ENCODE measurements around the gene PTGR3.

PTGR3 gene

GRCh38 chr18:75183973-75184493 lies 24.9 kb downstream of the PTGR3 start:
- TF ChIP-seq, protein P1, sequence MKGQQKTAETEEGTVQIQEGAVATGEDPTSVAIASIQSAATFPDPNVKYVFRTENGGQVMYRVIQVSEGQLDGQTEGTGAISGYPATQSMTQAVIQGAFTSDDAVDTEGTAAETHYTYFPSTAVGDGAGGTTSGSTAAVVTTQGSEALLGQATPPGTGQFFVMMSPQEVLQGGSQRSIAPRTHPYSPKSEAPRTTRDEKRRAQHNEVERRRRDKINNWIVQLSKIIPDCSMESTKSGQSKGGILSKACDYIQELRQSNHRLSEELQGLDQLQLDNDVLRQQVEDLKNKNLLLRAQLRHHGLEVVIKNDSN (IDR thresholded peaks at IDR 0.05): peak; percentile 37
- TF ChIP-seq EGR1 (IDR thresholded peaks at IDR 0.05) (peak; percentile 66), FOXM1 (IDR thresholded peaks at IDR 0.05; ENCODE audit: borderline replicate concordance, low read depth) (no peak), EP300 (IDR thresholded peaks at IDR 0.05; ENCODE audit: borderline replicate concordance) (peak; percentile 47; the same call in 1 of the 2 replicates), YY1 (IDR thresholded peaks at IDR 0.05; ENCODE audit: low read depth) (peak; percentile 78), CEBPB (IDR thresholded peaks at IDR 0.05) (no peak), TAF1 (IDR thresholded peaks at IDR 0.05; ENCODE audit: low read depth) (no peak), NFIC (IDR thresholded peaks at IDR 0.05) (peak; percentile 90), MAX (IDR thresholded peaks at IDR 0.05) (peak; percentile 88), TCF12 (IDR thresholded peaks at IDR 0.05; ENCODE audit: low read depth) (peak; percentile 58), RAD21 (IDR thresholded peaks at IDR 0.05; ENCODE audit: low read depth) (no peak), REST (IDR thresholded peaks at IDR 0.05; ENCODE audit: low read depth) (no peak), CREB1 (IDR thresholded peaks at IDR 0.05; ENCODE audit: low read depth) (no peak), TEAD4 (IDR thresholded peaks at IDR 0.05) (peak; percentile 60), ZBTB7A (IDR thresholded peaks at IDR 0.05; ENCODE audit: low read depth) (no peak)

DNA sequence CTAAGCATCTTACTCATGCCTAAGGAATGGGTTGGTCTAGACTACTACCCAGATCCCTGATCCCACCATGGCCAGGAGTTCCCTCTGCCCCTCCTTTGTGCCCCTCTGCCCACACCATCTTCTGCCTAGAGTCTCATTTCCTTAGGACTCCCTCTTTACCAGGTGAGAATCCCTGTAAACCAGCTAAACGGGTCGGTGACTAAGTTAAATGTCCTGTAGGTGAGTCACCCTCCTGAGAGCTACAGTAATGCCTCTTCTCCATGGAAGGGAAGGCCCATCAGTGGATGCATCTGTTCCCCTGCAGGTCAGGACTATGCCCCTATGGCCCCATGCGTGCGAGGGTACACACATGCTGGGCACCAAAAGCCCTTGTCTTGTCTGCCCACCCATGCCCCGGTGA lies 25.4 kb downstream of the PTGR3 start:
- TF ChIP-seq ZBTB7A (IDR thresholded peaks at IDR 0.05; ENCODE audit: low read depth): no peak
- no peak for TF ChIP-seq REST (IDR thresholded peaks at IDR 0.05; ENCODE audit: low read depth)
- no peak for TF ChIP-seq MAX (IDR thresholded peaks at IDR 0.05)
- no peak for TF ChIP-seq EGR1 (IDR thresholded peaks at IDR 0.05)
- TF ChIP-seq TCF12 (IDR thresholded peaks at IDR 0.05; ENCODE audit: low read depth): 0 out of 2 replicates have a peak, but pooled peaks have one; percentile 56
- TF ChIP-seq CEBPB (IDR thresholded peaks at IDR 0.05): no peak
- TF ChIP-seq, protein P1 (IDR thresholded peaks at IDR 0.05): no peak
- TF ChIP-seq TAF1 (IDR thresholded peaks at IDR 0.05; ENCODE audit: low read depth): no peak
- no peak for TF ChIP-seq FOXM1 (IDR thresholded peaks at IDR 0.05; ENCODE audit: borderline replicate concordance, low read depth)
- TF ChIP-seq CREB1 (IDR thresholded peaks at IDR 0.05; ENCODE audit: low read depth): no peak
- TF ChIP-seq RAD21 (IDR thresholded peaks at IDR 0.05; ENCODE audit: low read depth): no peak
- no peak; the same call in 1 of the 2 replicates for TF ChIP-seq NFIC (IDR thresholded peaks at IDR 0.05)
- peak; percentile 88 for TF ChIP-seq TEAD4 (IDR thresholded peaks at IDR 0.05)
- TF ChIP-seq YY1 (IDR thresholded peaks at IDR 0.05; ENCODE audit: low read depth): no peak
- TF ChIP-seq EP300 (IDR thresholded peaks at IDR 0.05; ENCODE audit: borderline replicate concordance): peak; percentile 51; the same call in 1 of the 2 replicates

DNA sequence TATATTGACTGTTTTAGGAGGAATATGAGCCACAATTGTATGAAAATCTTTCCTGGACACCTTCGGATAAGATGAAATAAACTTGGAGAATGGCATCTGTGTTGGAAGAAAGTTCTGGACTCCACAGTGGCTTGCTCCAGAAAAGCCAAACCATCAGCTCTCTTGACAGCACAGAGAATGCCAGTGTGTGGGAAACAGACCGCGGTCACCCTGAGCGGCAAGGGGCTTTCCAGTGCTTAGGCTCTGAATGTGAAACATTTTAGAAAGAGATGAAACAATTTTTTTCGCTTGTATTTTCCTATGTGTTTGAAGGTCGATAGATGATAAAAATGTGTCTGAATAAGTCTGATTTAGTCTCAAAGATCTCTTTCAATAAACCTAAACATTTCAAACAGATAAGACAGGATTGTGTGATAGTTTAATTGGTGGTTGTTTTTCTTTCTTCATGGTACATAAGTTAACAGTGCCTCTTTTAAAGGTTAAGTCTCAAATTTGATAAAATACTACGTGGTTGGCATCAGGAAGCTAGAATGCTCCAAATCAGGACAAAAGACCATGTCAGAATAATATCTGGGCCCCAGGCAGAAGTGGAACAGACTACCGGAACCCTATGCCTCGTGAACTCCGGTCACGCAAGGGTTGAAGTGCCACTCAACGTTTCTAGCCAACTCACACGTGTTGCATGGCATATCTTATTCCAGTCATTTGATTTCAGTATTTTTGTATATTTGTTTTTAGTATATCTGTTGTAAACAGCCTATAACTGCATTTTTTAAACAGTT lies 28.9 kb downstream of the PTGR3 start:
- no peak for TF ChIP-seq ZBTB7A (IDR thresholded peaks at IDR 0.05; ENCODE audit: low read depth)
- TF ChIP-seq FOXM1 (IDR thresholded peaks at IDR 0.05; ENCODE audit: borderline replicate concordance, low read depth): no peak
- TF ChIP-seq TEAD4 (IDR thresholded peaks at IDR 0.05): no peak
- TF ChIP-seq TAF1 (IDR thresholded peaks at IDR 0.05; ENCODE audit: low read depth): no peak
- TF ChIP-seq, protein P1 (IDR thresholded peaks at IDR 0.05): no peak
- no peak for TF ChIP-seq CEBPB (IDR thresholded peaks at IDR 0.05)
- no peak for TF ChIP-seq RAD21 (IDR thresholded peaks at IDR 0.05; ENCODE audit: low read depth)
- no peak for TF ChIP-seq EP300 (IDR thresholded peaks at IDR 0.05; ENCODE audit: borderline replicate concordance)
- TF ChIP-seq REST (IDR thresholded peaks at IDR 0.05; ENCODE audit: low read depth): no peak
- no peak for TF ChIP-seq CREB1 (IDR thresholded peaks at IDR 0.05; ENCODE audit: low read depth)
- TF ChIP-seq EGR1 (IDR thresholded peaks at IDR 0.05): no peak
- TF ChIP-seq YY1 (IDR thresholded peaks at IDR 0.05; ENCODE audit: low read depth): no peak
- no peak for TF ChIP-seq MAX (IDR thresholded peaks at IDR 0.05)
- no peak for TF ChIP-seq TCF12 (IDR thresholded peaks at IDR 0.05; ENCODE audit: low read depth)
- TF ChIP-seq NFIC (IDR thresholded peaks at IDR 0.05): no peak
